GM18508 (cell line): Measurements from ENCODE around the gene PCSK7.

Experiments used
- ATAC-seq: cut with Tn5 transposase; IDR thresholded peaks from one replicate; pipeline ENCODE4 v1.9.1; 2021; ENCODE audit warnings: moderate number of reproducible peaks; ENCODE audit not compliant: insufficient read depth, unreplicated experiment

Gene PCSK7

GRCh38 chr11:117171007-117171403 lies 60.9 kb downstream of the PCSK7 start:
- no peak for ATAC-seq

DNA sequence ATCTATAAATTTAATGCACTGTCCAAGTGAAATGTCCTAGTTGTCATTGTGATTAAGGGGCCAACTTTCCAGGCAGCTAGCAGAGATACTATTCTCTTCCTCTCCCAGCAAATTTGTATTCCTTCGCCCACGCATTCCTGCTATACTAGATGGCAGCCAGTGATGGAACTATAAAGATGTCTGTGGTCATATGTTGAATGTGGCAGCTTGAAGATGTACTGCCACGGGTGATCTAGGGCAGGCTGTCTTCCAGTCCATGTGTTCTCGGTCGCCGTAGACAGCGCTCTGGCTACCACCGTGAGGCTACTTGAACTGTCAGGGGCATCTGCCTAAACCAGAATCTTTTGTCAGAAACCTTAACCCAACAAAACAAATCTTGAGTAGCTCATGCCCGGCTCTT lies 61.7 kb downstream of the PCSK7 start:
- no peak for ATAC-seq

DNA sequence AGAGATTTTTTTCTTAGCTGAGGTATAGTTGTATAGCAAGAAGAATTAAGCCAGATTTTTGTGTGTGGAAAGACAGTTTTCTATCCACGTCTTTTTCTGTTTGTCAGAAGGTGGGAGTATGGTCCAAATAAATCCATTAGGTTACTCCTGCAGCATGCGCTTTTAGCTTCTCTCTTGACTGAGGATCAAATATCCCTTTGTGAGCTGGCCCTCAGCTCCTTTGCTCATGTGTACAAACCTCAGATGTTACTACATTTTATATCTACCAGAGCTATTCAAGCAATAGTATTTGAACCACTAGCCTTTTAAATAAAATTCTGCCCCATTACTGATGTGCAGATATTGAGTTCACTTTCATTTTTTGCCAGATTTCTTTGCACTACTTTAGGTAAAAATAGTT lies 62.1 kb downstream of the PCSK7 start:
- no peak for ATAC-seq

DNA sequence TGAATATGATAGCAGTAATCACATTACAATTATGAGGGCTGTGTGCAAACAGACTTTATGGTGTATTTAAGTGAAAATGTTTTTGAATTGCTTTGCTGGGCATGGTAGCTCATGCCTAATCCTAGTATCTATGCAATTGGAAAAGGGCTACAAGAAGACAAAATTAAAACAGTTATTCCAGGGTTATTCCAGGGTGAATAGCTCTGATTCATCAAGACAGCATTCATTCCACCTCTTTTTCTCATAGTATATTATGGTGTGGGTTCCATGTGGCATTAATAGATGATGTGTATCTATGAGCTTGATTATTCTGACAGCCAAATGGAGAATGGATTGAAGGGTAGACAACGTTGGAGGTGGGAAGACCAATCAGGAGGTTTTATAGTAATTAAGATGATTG lies 65.4 kb downstream of the PCSK7 start:
- ATAC-seq: no peak

GRCh38 chr11:117160826-117161225 lies 71.0 kb downstream of the PCSK7 start:
- ATAC-seq: no peak

- no peak for ATAC-seq
Measured at GRCh38 chr11:117159892-117160291, 72.0 kb downstream of the PCSK7 start.

- ATAC-seq: no peak
Measured at GRCh38 chr11:117157507-117157906, 74.4 kb downstream of the PCSK7 start.

- no peak for ATAC-seq
Measured at GRCh38 chr11:117154468-117154867, 77.4 kb downstream of the PCSK7 start.
